ENCODE measurements around the gene PNPLA5. TPM values are rescaled to one million over a fixed set of nuclear protein-coding genes. Genes with fewer than 3 reads are reported as not detected.

PNPLA5 gene
- total RNA-seq, 4 donors from 2014 or later: not detected

GRCh38 chr22:43848366-43849171, 43.2 kb downstream of the PNPLA5 start:
- peak in 1 of 2 donors; percentile 9 for DNase-seq
- no peak overlapping the region for H3K4me3 ChIP-seq
- no peak for ATAC-seq
- in situ Hi-C loops (cut with MboI; ENCODE audit: low sequenced_read_pairs in 4 of 4): loop anchor here in 1 of 4 donors (25.0 kb wide), 1 partner anchor 461 kb away; no protein-coding TSS in a partner anchor
- intact Hi-C loops (cut with DNase I; ENCODE audit: low total_unique reads): loop anchor here (1.0 kb wide), 1 partner anchor 20 kb away; no protein-coding TSS in a partner anchor
- H3K27ac ChIP-seq: no peak overlapping the region
- peaks cover 0 to 19% (median 17%) of the 10 kb centered on the region in 3 donors for H3K27me3 ChIP-seq
- TF ChIP-seq, protein P1, sequence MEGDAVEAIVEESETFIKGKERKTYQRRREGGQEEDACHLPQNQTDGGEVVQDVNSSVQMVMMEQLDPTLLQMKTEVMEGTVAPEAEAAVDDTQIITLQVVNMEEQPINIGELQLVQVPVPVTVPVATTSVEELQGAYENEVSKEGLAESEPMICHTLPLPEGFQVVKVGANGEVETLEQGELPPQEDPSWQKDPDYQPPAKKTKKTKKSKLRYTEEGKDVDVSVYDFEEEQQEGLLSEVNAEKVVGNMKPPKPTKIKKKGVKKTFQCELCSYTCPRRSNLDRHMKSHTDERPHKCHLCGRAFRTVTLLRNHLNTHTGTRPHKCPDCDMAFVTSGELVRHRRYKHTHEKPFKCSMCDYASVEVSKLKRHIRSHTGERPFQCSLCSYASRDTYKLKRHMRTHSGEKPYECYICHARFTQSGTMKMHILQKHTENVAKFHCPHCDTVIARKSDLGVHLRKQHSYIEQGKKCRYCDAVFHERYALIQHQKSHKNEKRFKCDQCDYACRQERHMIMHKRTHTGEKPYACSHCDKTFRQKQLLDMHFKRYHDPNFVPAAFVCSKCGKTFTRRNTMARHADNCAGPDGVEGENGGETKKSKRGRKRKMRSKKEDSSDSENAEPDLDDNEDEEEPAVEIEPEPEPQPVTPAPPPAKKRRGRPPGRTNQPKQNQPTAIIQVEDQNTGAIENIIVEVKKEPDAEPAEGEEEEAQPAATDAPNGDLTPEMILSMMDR (IDR thresholded peaks at IDR 0.05 in 4 of 5, conservative IDR thresholded peaks at IDR 0.05 in 1 of 5): peak in 4 of 5 experiments; percentile 10 to 25 (median 20)
- no peak for TF ChIP-seq POLR2A (IDR thresholded peaks at IDR 0.05)
- H3K4me1 ChIP-seq: no peaks in the 10 kb centered on the region
- no peaks in the 10 kb centered on the region for H3K36me3 ChIP-seq
- no peaks in the 10 kb centered on the region for H3K9me3 ChIP-seq

GRCh38 chr22:43847376-43848289, 44.2 kb downstream of the PNPLA5 start:
- Histone ChIP-seq H3K27me3 (peaks cover 0 to 17% (median 7%) of the 10 kb centered on the region in 3 donors), H3K4me1 (no peaks in the 10 kb centered on the region), H3K36me3 (no peaks in the 10 kb centered on the region), H3K27ac (no peak overlapping the region), H3K4me3 (no peak overlapping the region), H3K9me3 (no peaks in the 10 kb centered on the region)
- in situ Hi-C loops (cut with MboI; ENCODE audit: low sequenced_read_pairs in 4 of 4): loop anchor here in 1 of 4 donors (25.0 kb wide), 1 partner anchor 460 kb away; no protein-coding TSS in a partner anchor
- intact Hi-C loops (cut with DNase I; ENCODE audit: low total_unique reads): loop anchor here (1.0 kb wide), 1 partner anchor 19 kb away; no protein-coding TSS in a partner anchor
- TF ChIP-seq, protein P1 (IDR thresholded peaks at IDR 0.05 in 4 of 5, conservative IDR thresholded peaks at IDR 0.05 in 1 of 5): no peak
- no peak for TF ChIP-seq POLR2A (IDR thresholded peaks at IDR 0.05)
- peak in 1 of 2 donors; percentile 5 for DNase-seq
- no peak for ATAC-seq

DNA sequence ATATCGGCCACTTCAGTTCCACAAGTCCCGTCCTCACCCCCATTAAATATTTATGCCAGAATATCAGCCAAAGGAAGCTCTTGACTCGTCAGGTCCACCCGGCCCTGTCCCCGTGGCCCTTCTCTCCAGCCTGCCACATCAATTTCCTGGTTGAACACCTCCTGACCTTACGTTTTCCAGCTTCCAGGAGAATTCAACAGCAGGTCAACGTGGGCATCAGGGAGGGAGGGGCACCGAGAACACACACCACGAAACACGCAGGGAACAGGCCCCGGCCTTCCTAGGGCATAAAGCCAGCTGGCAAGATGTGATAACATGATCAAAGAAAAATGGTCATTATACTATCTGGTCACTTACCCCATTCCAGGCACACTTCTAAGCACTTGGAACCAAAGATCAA, 44.8 kb downstream of the PNPLA5 start:
- in situ Hi-C loops (cut with MboI; ENCODE audit: low sequenced_read_pairs in 4 of 4) (loop anchor here in 1 of 4 donors (25.0 kb wide), 1 partner anchor 460 kb away; no protein-coding TSS in a partner anchor), intact Hi-C loops (cut with DNase I; ENCODE audit: low total_unique reads) (no loop called here)
- Histone ChIP-seq H3K27me3 (peaks cover 0 to 10% (median 7%) of the 10 kb centered on the region in 3 donors), H3K4me3 (no peak overlapping the region), H3K4me1 (no peaks in the 10 kb centered on the region), H3K27ac (no peak overlapping the region), H3K36me3 (no peaks in the 10 kb centered on the region), H3K9me3 (no peaks in the 10 kb centered on the region)
- TF ChIP-seq, protein P1 (IDR thresholded peaks at IDR 0.05 in 4 of 5, conservative IDR thresholded peaks at IDR 0.05 in 1 of 5): no peak
- TF ChIP-seq POLR2A (IDR thresholded peaks at IDR 0.05): no peak
- DNase-seq: no peak
- ATAC-seq: no peak

- in situ Hi-C loops (cut with MboI; ENCODE audit: low sequenced_read_pairs in 4 of 4) (loop anchor here in 1 of 4 donors (25.0 kb wide), 1 partner anchor 459 kb away; no protein-coding TSS in a partner anchor), intact Hi-C loops (cut with DNase I; ENCODE audit: low total_unique reads) (no loop called here)
- H3K27ac ChIP-seq: no peak overlapping the region
- no peaks in the 10 kb centered on the region for H3K9me3 ChIP-seq
- no peak for TF ChIP-seq POLR2A (IDR thresholded peaks at IDR 0.05)
- TF ChIP-seq, protein P1 (IDR thresholded peaks at IDR 0.05 in 4 of 5, conservative IDR thresholded peaks at IDR 0.05 in 1 of 5): no peak
- H3K4me1 ChIP-seq: no peaks in the 10 kb centered on the region
- no peaks in the 10 kb centered on the region for H3K36me3 ChIP-seq
- H3K4me3 ChIP-seq: no peak overlapping the region
- no peak for ATAC-seq
- DNase-seq: peak in 1 of 2 donors; percentile 9
- peaks cover 0 to 10% (median 4%) of the 10 kb centered on the region in 3 donors for H3K27me3 ChIP-seq
Observed at GRCh38 chr22:43845981-43846380, 45.8 kb downstream of the PNPLA5 start.

All from gastrocnemius medialis (tissue), 4 donors.